K562 (cell line): ENCODE data around the gene RRAD.

Experiments
- GATA2 ChIP-seq: sonication (generic); formaldehyde crosslinking; IDR thresholded peaks from 2 replicates; pipeline ENCODE4 v1.4.0; 2020; ENCODE audit warnings: mild to moderate bottlenecking, missing genetic modification reagents
- PRDM10 ChIP-seq: fragments of 450-650 bp; IDR thresholded peaks from 2 replicates; pipeline ENCODE4 v1.6.1; 2018; ENCODE audit not compliant: partially characterized antibody
- TCF7L2 ChIP-seq: fragments of 150-350 bp; IDR thresholded peaks from 2 replicates; pipeline ENCODE4 v1.6.1; 2016; ENCODE audit warnings: low read depth, mild to moderate bottlenecking, low read length, moderate library complexity
- ZBED1 ChIP-seq: IDR thresholded peaks from 2 replicates; pipeline ENCODE4 v1.6.1; 2014
- TF ChIP-seq, protein P1 (sequence below), 3 experiments: IDR thresholded peaks in 2 of 3; conservative IDR thresholded peaks in 1 of 3; 2 replicates each; pipeline ENCODE4 v1.5.1; 2011 to 2012; ENCODE audit warnings: low read length in 3 of 3, mild to moderate bottlenecking in 3 of 3, control low read depth in 2 of 3, improper control_type of control experiment in 1 of 3, inconsistent platforms in 1 of 3, low read depth in 1 of 3, mixed read lengths in 1 of 3, moderate library complexity in 1 of 3; ENCODE audit not compliant: insufficient read depth in 2 of 3
- TF ChIP-seq, protein P2 (sequence below): fragments of 250-450 bp; sonication (Bioruptor Pico); IDR thresholded peaks from 2 replicates; pipeline ENCODE4 v1.5.0; 2021; ENCODE audit warnings: mild to moderate bottlenecking, moderate library complexity

- TF ChIP-seq, protein P1, sequence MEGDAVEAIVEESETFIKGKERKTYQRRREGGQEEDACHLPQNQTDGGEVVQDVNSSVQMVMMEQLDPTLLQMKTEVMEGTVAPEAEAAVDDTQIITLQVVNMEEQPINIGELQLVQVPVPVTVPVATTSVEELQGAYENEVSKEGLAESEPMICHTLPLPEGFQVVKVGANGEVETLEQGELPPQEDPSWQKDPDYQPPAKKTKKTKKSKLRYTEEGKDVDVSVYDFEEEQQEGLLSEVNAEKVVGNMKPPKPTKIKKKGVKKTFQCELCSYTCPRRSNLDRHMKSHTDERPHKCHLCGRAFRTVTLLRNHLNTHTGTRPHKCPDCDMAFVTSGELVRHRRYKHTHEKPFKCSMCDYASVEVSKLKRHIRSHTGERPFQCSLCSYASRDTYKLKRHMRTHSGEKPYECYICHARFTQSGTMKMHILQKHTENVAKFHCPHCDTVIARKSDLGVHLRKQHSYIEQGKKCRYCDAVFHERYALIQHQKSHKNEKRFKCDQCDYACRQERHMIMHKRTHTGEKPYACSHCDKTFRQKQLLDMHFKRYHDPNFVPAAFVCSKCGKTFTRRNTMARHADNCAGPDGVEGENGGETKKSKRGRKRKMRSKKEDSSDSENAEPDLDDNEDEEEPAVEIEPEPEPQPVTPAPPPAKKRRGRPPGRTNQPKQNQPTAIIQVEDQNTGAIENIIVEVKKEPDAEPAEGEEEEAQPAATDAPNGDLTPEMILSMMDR (IDR thresholded peaks at IDR 0.05 in 2 of 3, conservative IDR thresholded peaks at IDR 0.05 in 1 of 3; ENCODE audit: insufficient read depth in 2 of 3, low read depth in 1 of 3, low read length in 3 of 3) = no peak
- TF ChIP-seq TCF7L2 (no peak), PRDM10 (no peak), GATA2 (CRISPR knock-in tag) (no peak), ZBED1 (no peak)
- TF ChIP-seq, protein P2, sequence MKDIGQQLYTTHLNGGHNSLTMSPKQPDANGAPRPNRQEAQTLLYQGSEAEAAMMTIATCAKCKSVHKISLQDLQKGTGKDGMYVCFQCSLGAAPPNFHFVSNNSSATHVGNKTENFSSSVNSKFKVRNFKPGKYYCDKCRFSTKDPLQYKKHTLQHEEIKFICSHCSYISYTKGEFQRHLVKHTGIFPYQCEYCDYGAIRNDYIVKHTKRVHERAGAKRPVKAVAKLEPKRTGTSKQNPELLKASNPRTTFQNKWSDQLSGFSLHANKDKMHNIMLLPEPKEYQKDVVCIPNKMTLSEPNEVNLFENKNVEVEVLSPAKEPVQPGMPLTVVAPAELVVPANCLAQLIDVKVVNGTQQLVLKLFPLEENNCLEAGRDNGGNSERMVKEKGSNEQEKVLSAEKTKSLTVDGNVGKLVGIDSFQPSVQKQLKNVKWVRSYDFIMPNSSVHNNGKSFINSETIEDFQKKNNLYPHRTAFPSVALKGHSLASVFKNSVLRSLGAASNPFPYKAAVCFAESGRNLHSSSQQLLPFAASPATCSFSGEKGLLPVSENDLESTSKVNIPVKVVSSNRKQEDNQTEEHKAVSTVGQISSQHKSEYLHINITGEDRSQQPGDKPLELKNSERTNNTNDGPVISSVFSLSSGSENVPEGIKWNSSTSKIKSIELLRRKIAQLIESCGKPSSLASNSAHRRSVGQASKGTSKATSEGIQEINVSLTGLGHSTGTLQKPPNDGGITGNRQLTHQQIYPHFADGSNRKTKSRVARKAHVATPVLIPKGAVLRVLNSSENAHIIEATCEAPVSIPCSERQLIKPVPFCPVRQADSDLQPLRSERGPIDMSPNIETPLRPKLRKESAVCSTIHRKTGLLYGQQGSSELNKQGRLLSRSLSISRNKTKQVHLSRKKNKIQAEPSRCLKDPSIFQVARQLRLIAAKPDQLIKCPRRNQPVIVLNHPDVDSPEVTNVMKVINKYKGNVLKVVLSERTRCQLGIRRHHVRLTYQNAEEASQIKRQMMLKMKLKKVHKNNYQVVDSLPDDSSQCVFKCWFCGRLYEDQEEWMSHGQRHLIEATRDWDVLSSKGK (CRISPR knock-in tag) = no peak
Observed at GRCh38 chr16:66960270-66960669, 34.9 kb upstream of the RRAD start.
